GM10266 (cell line): Measurements from ENCODE around the gene STX3.

Source experiments
- DNase-seq: peaks from one replicate; pipeline ENCODE4 v3.0.0; 2012; ENCODE audit errors: extremely low spot score
- CTCF ChIP-seq: IDR thresholded peaks from 2 replicates; pipeline ENCODE4 v1.5.1; 2012; ENCODE audit warnings: mild to moderate bottlenecking, low read depth; ENCODE audit not compliant: control insufficient read depth, insufficient read depth; ENCODE audit errors: missing control alignments

The STX3 gene

GRCh38 chr11:59787816-59788215 lies 32.6 kb downstream of the STX3 start:
- TF ChIP-seq CTCF, result no peak
- DNase-seq, result no peak

GRCh38 chr11:59791639-59792038 lies 36.5 kb downstream of the STX3 start:
- no peak for TF ChIP-seq CTCF
- no peak for DNase-seq

- no peak for TF ChIP-seq CTCF
Measured at GRCh38 chr11:59792507-59792906, 37.3 kb downstream of the STX3 start.

GRCh38 chr11:59794417-59794816 lies 39.2 kb downstream of the STX3 start:
- no peak for DNase-seq
- no peak for TF ChIP-seq CTCF

More at GRCh38 chr11:59792507-59792906, 37.3 kb downstream of the STX3 start:
- no peak for DNase-seq

GRCh38 chr11:59800390-59801025 lies 45.3 kb downstream of the STX3 start:
- no peak for DNase-seq
- TF ChIP-seq CTCF, result no peak

GRCh38 chr11:59801160-59801706 lies 46.1 kb downstream of the STX3 start:
- no peak for TF ChIP-seq CTCF
- DNase-seq, result no peak

- DNase-seq, result no peak
- TF ChIP-seq CTCF, result no peak
Measured at GRCh38 chr11:59801981-59802638, 46.9 kb downstream of the STX3 start.
